ENCODE data around the gene METRNL.
"Not testable (repeated sequence)": the region's sequence is repeated elsewhere in the genome, so short reads cannot be mapped to it uniquely, and the experiment has no call there.

METRNL gene

DNA sequence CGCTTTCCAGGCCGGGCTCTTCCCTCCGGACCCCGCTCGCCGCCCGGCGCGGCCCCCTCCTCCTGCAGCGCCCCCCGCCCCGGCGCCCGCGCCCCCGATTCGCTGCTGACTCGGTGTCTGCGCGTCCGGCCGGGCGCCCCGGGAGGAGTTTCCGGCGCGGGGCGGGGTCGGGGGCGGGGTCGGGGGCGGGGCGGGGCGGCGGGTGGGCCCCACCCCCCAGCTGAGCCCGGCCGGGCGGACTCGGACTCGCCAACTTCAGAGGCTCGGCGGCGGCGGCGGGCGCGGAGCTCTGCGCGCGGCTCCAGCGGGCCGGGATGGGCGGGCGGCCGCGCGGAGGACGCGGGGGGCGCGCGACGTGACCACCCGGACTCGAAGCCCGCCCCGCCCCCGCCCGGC lies at the start of gene METRNL:
Gene METRNL (plus strand): TSS at position 258 of the 396 bp plus-strand sequence. CDS start 207 bp downstream, outside the sequence.
- DNase-seq: peak; percentile 38

DNA sequence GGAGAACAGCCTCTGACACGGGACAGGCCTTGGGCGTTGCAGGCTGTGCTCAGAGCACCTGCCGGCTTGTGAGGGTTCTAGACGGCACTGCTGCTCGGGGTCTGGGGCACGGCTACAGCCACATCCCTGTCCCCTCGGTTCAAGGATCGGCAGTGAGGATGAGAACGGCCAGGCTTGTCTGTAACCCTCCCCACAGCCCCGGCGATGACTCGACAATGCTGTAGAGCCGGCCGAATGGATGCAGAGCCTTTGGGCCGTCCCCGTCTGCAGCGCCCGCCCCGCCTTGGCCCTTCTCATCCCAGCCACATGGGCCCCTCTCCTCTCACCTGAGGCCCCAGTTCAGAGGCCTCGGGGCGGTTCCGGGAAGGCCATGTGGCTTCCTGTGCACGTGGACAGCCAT lies 49.0 kb upstream of the METRNL start:
- no peak for DNase-seq

DNA sequence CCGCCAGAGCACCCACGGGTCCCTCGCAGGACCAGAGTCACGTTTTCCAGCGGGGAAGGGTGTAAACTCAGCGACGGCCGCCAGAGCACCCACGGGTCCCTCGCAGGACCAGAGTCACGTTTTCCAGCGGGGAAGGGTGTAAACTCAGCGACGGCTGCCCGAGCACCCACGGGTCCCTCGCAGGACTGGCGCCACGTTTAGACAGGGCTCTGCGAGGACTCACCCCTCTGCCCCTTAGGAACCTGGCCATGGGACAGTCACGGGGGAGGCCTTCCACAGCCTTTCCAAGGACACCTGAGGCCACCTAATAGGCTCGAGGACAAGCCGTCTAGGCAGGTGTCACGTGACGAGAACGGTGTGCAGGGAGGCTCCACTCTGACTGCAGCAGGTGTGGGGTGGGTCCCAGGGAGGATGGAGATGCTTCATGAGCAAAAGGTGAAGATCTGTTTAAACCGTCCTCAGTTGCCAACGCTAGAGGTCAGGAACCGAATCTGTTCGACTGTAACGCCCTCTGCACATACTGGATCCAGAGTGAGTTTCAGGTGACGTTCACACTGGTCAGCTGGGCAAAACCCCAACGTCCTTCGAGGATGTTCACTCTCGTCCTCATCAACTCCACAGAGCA lies 48.0 kb upstream of the METRNL start:
- DNase-seq: no peak

GRCh38 chr17:83031946-83032451 lies 47.4 kb upstream of the METRNL start:
- not testable (repeated sequence) for DNase-seq

DNA sequence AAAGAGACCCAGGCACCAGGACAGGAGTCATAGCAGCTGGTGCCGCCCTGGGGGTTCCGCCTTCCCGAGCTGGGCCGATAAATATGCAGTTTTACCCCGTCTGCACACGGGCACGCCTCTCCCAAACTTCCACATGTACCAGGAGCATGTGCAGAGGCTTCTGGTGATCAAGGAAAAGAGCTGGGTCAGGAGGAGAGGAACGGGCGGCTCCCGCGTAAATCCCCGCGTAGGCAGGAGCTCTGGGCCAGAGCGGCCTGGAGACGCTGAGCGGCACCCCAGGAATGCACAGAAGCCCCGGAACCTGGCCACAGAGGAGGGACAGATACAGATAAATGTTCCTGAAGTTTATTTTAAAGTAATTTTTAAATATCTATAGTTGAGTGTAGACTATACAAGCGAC lies 46.6 kb upstream of the METRNL start:
- no peak for DNase-seq

DNA sequence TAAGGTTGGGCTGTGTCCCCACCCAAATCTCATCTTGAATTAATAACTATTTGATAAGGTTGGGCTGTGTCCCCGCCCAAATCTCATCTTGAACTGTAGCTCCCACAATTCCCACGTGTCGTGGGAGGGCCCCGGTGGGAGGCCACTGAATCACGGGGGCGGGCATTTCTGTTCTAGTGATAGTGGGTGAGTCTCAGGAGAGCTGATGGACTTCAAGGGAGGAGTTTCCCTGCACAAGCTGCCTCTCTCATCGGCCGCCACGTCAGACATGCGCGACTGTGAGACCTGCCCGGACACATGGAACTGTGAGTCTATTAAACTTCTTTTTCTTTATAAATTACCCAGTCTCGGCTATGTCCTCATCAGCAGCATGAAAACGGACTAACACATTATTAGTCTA lies 44.9 kb upstream of the METRNL start:
- no peak for DNase-seq

DNA sequence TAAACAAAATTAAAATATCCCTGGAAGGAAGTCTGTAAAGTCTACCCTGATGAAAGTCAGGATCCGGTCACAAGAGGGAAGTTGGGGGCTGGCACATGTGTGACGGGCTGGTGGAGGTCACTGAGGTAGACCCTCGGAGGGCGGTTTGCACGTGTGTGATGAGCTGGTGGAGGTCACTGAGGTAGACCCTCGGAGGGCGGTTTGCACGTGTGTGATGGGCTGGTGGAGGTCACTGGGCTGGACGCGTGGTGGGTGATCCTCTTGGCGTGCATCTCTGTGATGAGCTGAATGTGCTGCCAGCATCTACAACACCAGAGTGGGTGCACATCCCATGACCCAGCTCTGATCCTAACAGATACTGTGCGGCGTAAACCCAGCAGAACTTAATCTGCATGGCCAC lies 43.7 kb upstream of the METRNL start:
- DNase-seq: no peak

GRCh38 chr17:83036193-83036592 lies 43.2 kb upstream of the METRNL start:
- DNase-seq: no peak

GRCh38 chr17:83036666-83037065 lies 42.7 kb upstream of the METRNL start:
- DNase-seq: no peak

DNA sequence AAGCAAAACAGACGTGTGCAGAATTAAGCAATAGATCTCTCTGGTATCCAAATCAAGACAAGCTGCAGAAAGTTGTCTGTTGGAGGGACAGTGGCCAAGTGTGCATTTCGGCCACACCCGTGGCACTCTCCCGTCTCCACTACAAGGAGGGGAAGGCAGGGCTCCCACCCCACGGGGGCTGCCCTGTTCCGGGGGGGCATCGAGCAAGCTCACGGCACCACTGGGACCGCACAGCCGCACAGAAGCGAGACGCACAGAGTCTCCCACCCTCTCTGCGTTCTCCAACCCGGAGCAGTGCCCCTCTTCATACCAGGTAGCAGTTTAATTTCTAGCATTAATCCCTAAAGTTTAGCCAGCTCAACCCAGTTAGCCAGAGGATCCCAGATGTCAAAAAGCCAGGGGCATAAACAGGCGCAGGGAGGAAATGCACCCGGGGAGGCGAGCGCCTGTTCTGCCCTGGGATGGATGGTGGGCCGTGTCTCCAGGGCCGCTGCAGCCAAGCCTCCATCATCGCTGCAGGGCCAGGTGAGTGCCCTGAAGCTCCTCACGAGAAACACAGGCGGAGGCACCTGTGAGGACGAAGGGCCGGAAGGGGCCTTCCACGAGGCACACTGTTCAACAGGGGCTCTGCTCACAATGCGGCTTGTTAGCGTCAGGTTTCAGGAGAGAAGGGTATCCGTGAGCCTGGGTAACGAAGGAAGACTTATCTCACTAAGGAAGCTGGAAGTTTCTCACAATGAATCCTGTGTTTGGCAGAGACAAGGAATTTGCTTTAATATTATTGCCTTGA lies 42.1 kb upstream of the METRNL start:
- no peak for DNase-seq

DNA sequence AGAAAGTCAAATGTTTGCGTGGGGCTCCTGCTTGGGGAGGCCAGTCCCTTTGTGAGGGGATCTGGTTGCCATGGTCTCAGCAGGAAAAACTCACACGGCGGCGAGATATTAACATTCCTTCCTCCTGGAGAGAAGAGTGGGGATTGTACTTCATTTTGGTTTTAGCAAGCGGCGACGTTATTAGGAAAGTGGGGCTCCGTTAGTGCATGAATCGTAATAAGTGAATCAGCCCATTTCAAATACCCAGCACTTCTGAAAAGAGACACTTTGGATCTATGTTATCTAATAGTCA lies 41.6 kb upstream of the METRNL start:
- DNase-seq: no peak

- not testable (repeated sequence) for DNase-seq
Observed at GRCh38 chr17:83038983-83039382, 40.4 kb upstream of the METRNL start.

GRCh38 chr17:83041305-83041704 lies 38.1 kb upstream of the METRNL start:
- no peak for DNase-seq

- no peak for DNase-seq
Observed at GRCh38 chr17:83042522-83043158, 36.8 kb upstream of the METRNL start.

- DNase-seq: not testable (repeated sequence)
Observed at GRCh38 chr17:83044479-83044878, 34.9 kb upstream of the METRNL start.

- no peak for DNase-seq
Observed at GRCh38 chr17:83046448-83047181, 32.8 kb upstream of the METRNL start.

- no peak for DNase-seq
Observed at GRCh38 chr17:83047182-83047478, 32.3 kb upstream of the METRNL start.

DNA sequence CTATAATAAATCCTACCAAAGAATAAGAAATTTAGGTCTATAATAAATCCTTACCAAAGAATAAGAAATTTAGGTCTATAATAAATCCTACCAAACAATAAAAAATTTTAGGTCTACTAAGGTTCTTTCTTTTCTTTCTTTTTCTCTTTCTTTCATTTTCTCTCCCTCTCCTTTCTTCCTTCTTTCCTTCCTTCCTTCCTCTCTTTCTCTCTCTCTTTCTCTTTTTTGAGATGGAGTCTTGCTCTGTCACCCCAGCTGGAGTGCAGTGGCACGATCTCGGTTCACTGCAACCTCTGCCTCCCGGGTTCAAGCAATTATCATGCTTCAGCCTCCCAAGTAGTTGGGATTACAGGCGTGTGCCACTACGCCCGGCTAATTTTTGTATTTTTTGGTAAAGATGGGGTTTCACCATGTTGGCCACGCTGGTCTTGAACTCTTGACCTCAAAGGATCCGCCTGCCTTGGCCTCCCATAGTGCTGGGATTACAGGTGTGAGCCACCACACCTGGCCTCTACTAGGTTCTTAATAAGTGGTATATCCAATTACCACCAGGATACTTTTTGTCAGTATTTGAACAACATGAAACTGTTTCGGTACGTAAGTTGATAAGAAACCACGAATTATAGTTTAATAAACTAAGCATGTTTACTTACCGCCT lies 31.5 kb upstream of the METRNL start:
- not testable (repeated sequence) for DNase-seq

- no peak for DNase-seq
Observed at GRCh38 chr17:83050651-83051395, 28.6 kb upstream of the METRNL start.

GRCh38 chr17:83051396-83052240 lies 27.8 kb upstream of the METRNL start:
- peak; percentile 96 for DNase-seq

- no peak for DNase-seq
Observed at GRCh38 chr17:83052241-83052564, 27.2 kb upstream of the METRNL start.

Data from hematopoietic multipotent progenitor cell treated with erythropoietin and hydrocortisone succinate and interleukin-3 and kit ligand, for 8 days (in vitro differentiated cells).